GM06990 (cell line): ENCODE results near the gene PRRC2B.

Source experiments
- DNase-seq: peaks from one replicate; pipeline ENCODE4 v3.0.0-alpha.2; 2011; ENCODE audit not compliant: insufficient read length; ENCODE audit errors: extremely low read depth
- H3K27me3 ChIP-seq: replicated peaks from 2 replicates; pipeline ENCODE4 v1.6.0; 2011; ENCODE audit warnings: low read length; ENCODE audit not compliant: control insufficient read depth, insufficient read depth
- H3K36me3 ChIP-seq: 2 replicates; pipeline ENCODE4 v1.5.1; 2011; ENCODE audit warnings: low read length; ENCODE audit not compliant: control insufficient read depth, insufficient read depth
- H3K4me3 ChIP-seq: replicated peaks from 2 replicates; pipeline ENCODE4 v1.5.1; 2011; ENCODE audit warnings: low read depth, mild to moderate bottlenecking, control low read depth, low read length
- CTCF ChIP-seq: IDR thresholded peaks from 2 replicates; pipeline ENCODE4 v1.5.1; 2011; ENCODE audit warnings: low read length, control low read depth, mild to moderate bottlenecking, inconsistent platforms; ENCODE audit not compliant: insufficient read depth, poor library complexity, severe bottlenecking

The PRRC2B gene

DNA sequence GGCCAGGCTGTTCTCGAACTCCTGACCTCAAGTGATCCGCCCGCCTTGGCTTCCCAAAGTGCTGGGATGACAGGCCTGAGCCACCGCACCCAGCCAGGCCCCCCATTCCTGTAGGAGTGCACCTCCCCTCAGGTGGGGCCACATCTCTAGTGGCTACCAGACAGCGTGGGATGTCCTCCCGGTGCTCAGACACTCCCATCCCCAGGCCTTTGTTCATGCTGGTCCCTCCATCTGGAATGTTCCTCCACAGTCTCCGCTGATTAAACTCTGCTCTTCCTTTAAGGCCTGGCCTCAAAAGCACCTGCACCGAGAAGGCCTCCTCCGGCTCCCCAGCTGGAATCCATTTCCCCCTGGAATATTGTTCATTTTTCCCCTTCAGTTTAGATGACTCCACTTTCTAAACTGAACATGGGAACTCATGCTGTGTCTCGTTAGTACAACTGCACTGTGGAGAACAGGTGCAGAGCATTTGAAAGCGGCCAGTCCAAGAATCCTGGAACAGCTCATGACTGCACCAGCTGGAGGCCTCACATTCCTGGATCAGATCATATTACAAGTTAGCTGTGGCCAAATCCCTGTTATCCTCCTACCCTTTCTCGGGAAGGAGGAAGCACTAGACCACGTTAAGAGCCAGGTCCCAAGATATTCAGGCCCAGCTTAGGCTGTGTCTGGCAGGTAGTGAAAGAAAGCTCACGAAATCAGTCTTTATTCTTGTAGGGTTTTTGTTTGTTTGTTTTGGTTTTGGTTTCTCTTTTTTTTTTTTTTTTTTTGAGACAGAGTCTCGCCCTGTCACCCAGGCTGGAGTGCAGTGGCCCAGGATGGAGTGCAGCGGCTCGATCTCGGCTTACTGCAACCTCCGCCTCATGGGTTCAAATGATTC lies 10.8 kb upstream of the PRRC2B start:
- Histone ChIP-seq H3K4me3 (no peak overlapping the region), H3K27me3 (no peaks in the 10 kb centered on the region), H3K36me3 (no peaks in the 10 kb centered on the region)
- no peak for DNase-seq
- TF ChIP-seq CTCF, result no peak

DNA sequence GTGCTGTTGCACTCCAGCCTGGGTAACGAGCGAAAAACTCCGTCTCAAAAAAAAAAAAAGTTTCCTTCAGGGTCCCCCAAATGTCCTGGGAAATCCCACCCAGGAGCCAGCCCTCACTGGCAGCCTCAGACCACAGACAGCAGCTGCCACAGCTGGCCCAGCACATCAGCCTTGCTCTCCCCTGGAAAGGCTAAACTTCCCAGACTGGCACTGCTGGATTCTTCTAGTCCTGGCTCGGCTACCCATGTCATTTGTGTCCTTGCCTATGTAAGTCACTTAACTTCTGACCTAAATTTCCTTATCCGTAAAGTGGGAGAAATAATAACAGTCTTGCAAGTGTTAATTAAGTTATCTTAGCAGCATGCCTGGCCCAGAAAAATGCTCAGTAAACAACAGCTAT lies 8.6 kb upstream of the PRRC2B start:
- no peaks in the 10 kb centered on the region for H3K27me3 ChIP-seq
- no peak for TF ChIP-seq CTCF
- no peaks in the 10 kb centered on the region for H3K36me3 ChIP-seq
- no peak for DNase-seq
- H3K4me3 ChIP-seq, result no peak overlapping the region

DNA sequence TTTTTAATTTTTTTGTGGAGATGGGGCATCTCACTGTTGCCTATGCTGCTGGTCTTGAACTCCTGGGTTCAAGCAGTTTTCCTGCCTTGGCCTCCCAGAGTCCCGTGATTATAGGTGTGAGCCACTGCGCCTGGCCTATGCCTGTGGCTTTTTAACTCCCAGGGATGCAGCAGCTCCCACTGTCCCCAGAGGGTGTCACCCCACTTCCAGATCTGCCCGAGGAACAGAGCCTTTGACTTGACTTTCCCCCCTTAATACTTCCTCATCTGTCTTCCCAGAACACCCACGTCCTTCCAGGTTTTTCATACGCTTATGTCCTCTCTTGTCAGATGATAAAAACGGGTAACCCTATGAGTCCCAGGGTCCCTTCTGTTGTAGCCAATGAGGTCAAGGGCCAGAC lies 7.6 kb upstream of the PRRC2B start:
- H3K27me3 ChIP-seq, result no peaks in the 10 kb centered on the region
- no peaks in the 10 kb centered on the region for H3K36me3 ChIP-seq
- peak; percentile 10 for TF ChIP-seq CTCF
- no peak for DNase-seq
- H3K4me3 ChIP-seq, result no peak overlapping the region

DNA sequence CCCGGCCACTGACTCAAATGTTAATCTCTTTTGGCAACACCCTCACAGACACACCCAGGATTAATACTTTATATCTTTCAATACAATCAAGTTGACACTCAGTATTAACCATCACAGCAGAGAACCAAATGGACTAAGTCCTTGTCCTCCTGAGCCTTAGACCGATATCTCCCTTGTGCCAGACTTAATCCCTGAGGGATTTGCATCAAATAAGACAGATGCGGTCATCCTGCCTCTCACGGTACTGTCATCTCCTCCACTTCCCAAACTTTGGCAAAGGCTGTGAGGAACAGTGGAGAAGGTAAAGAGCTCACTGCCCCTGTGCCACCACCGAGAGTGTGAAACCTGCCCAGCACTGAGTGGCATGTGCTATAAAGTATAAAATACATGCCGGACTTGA lies 6.5 kb upstream of the PRRC2B start:
- DNase-seq, result no peak
- no peak for TF ChIP-seq CTCF
- Histone ChIP-seq H3K4me3 (no peak overlapping the region), H3K27me3 (no peaks in the 10 kb centered on the region), H3K36me3 (no peaks in the 10 kb centered on the region)

DNA sequence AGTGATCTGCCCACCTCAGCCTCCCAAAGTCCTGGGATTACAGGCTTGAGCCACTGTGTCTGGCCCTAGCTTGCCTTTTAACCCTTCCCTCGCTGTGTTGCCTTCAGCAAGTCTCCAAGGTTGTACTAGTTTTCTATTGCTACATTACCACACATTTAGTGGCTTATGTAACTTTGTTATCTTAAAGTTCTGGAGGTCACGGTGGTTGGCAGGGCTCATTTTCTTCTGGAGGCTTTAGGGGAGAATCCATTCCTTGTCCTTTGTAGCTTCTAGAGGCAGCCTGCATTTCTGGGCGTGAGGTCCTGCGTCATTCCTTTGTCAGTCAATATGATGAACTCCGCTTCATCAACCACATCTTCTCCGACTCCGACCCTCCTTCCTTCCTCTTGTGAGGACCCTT lies 2.9 kb upstream of the PRRC2B start:
- Histone ChIP-seq H3K4me3 (no peak overlapping the region), H3K27me3 (no peaks in the 10 kb centered on the region), H3K36me3 (no peaks in the 10 kb centered on the region)
- no peak for DNase-seq
- TF ChIP-seq CTCF, result no peak
